ENCODE measurements around the gene GALNS.

The GALNS gene

GRCh38 chr16:88888461-88889387 lies 32.0 kb upstream of the GALNS start:
- DNase-seq = no peak

- no peak for DNase-seq
Observed at GRCh38 chr16:88888057-88888456, 31.3 kb upstream of the GALNS start.

- no peak for DNase-seq
Observed at GRCh38 chr16:88886845-88887521, 30.2 kb upstream of the GALNS start.

GRCh38 chr16:88886420-88886844 lies 29.7 kb upstream of the GALNS start:
- DNase-seq = no peak

GRCh38 chr16:88885693-88886280 lies 29.0 kb upstream of the GALNS start:
- DNase-seq = no peak

GRCh38 chr16:88884569-88885271 lies 28.0 kb upstream of the GALNS start:
- DNase-seq = no peak

GRCh38 chr16:88883946-88884345 lies 27.2 kb upstream of the GALNS start:
- no peak for DNase-seq

GRCh38 chr16:88883117-88883895 lies 26.6 kb upstream of the GALNS start:
- DNase-seq = no peak

GRCh38 chr16:88882358-88883030 lies 25.7 kb upstream of the GALNS start:
- no peak for DNase-seq

GRCh38 chr16:88881675-88882357 lies 25.1 kb upstream of the GALNS start:
- DNase-seq = no peak

GRCh38 chr16:88881007-88881615 lies 24.4 kb upstream of the GALNS start:
- DNase-seq = no peak

- no peak for DNase-seq
Observed at GRCh38 chr16:88880226-88881006, 23.7 kb upstream of the GALNS start.

GRCh38 chr16:88879788-88880055 lies 23.0 kb upstream of the GALNS start:
- DNase-seq = no peak

GRCh38 chr16:88878967-88879787 lies 22.4 kb upstream of the GALNS start:
- DNase-seq = no peak

GRCh38 chr16:88878356-88878755 lies 21.6 kb upstream of the GALNS start:
- no peak for DNase-seq

GRCh38 chr16:88877564-88878289 lies 21.0 kb upstream of the GALNS start:
- DNase-seq = no peak

- DNase-seq = no peak
Observed at GRCh38 chr16:88876942-88877526, 20.3 kb upstream of the GALNS start.

GRCh38 chr16:88875703-88876234 lies 19.0 kb upstream of the GALNS start:
- DNase-seq = no peak
